ENCODE data around the gene PTPN12. TPM values are rescaled to one million over a fixed set of nuclear protein-coding genes. Genes with fewer than 3 reads are reported as not detected.

PTPN12 gene
- total RNA-seq, 1 experiment from 2014 or later: 118 TPM

DNA sequence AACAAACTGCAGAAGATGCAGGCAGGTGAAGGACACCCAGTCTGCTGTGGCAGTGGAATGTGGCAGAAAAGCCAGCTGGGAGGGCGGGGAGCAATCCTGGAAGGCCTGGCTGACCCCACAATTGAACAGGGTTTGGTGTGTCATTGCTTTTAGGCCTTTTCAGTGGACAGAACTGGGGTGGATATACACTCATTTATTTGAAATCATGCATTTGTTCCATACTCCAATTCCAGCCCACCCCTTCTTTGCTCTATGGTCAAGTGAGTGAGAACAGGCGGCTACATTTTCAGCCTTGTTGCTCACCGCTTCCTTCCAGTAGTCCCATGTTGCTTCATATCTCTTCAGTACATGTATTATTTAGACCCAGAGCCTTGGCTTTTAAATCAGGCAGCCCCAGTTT is 39.8 kb downstream of the PTPN12 start:
- Histone ChIP-seq H3F3A (ENCODE audit: insufficient read depth, low read depth) (peaks cover 74% of the 10 kb centered on the region), H2AFZ (no peak overlapping the region), H3K4me2 (no peak overlapping the region), H3K79me2 (ENCODE audit: low read depth) (peaks cover 90% of the 10 kb centered on the region), H3K4me1 (replicated peaks; ENCODE audit: insufficient read depth) (no peaks in the 10 kb centered on the region), H3K9me3 (ENCODE audit: insufficient read depth, low read depth) (no peaks in the 10 kb centered on the region), H3K36me3 (ENCODE audit: low read depth) (peaks cover 62% of the 10 kb centered on the region), H3K9me2 (ENCODE audit: insufficient read depth) (no peaks in the 10 kb centered on the region), H3K27me3 (ENCODE audit: insufficient read depth, low read depth) (no peaks in the 10 kb centered on the region), H3K4me3 (no peak overlapping the region), H4K20me1 (ENCODE audit: insufficient read depth) (peaks cover 91% of the 10 kb centered on the region), H3K27ac (no peak overlapping the region; the same call in 1 of the 2 replicates)
- POLR2A ChIA-PET (ENCODE audit: unreplicated experiment): interaction anchor here (0.6 to 0.7 kb wide), 2 partner anchors 18 to 25 kb away, joined by 3 to 5 read pairs; no protein-coding TSS in a partner anchor
- no peak for DNase-seq
- CTCF ChIA-PET: no interaction called here
- no TSS peak for BruUV-seq (replicated peaks)
- TF ChIP-seq CTCF (conservative IDR thresholded peaks at IDR 0.05) (no peak), EZH2 (IDR thresholded peaks at IDR 0.05; ENCODE audit: low read depth) (no peak)
- intact Hi-C loops (cut with micrococcal nuclease; ENCODE audit: unreplicated experiment): no loop called here

DNA sequence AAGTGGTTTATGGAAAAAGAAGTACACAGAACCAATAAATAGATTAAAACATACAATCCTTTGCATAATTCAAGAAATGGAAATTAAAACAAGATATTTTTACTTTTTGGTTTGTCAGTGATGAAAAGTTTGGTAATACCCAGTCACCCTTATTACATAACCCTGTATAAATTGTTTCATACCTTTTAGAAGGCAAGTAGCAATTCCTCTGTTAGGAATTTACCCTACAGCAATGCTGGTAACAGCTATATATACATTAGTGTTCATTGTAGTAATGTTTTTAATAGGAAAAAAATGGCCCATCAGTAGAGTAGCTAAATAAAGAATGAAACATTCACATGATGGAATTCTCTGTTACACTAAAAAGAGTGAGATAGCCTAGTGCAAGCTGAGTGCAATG is 42.7 kb downstream of the PTPN12 start:
- Histone ChIP-seq H3K4me3 (no peak overlapping the region), H3K4me2 (no peak overlapping the region), H4K20me1 (ENCODE audit: insufficient read depth) (peaks cover 82% of the 10 kb centered on the region), H3K36me3 (ENCODE audit: low read depth) (peaks cover 61% of the 10 kb centered on the region), H3K79me2 (ENCODE audit: low read depth) (peaks cover 73% of the 10 kb centered on the region), H3F3A (ENCODE audit: insufficient read depth, low read depth) (peaks cover 79% of the 10 kb centered on the region), H3K27me3 (ENCODE audit: insufficient read depth, low read depth) (no peaks in the 10 kb centered on the region), H3K4me1 (replicated peaks; ENCODE audit: insufficient read depth) (no peaks in the 10 kb centered on the region), H3K9me2 (ENCODE audit: insufficient read depth) (no peaks in the 10 kb centered on the region), H3K27ac (peak overlapping the region; percentile 60), H3K9me3 (ENCODE audit: insufficient read depth, low read depth) (no peaks in the 10 kb centered on the region), H2AFZ (no peak overlapping the region)
- no peak for TF ChIP-seq EZH2 (IDR thresholded peaks at IDR 0.05; ENCODE audit: low read depth)
- TF ChIP-seq CTCF (conservative IDR thresholded peaks at IDR 0.05): no peak
- no peak for DNase-seq
- ChIA-PET CTCF (no interaction called here), POLR2A (ENCODE audit: unreplicated experiment) (interaction anchor here (0.6 kb wide), 2 partner anchors 43 to 183 kb away, joined by 4 to 5 read pairs; no protein-coding TSS in a partner anchor)
- no TSS peak for BruUV-seq (replicated peaks)
- intact Hi-C loops (cut with micrococcal nuclease; ENCODE audit: unreplicated experiment): no loop called here

GRCh38 chr7:77580762-77581350 is 43.8 kb downstream of the PTPN12 start:
- no peaks in the 10 kb centered on the region for H3K9me3 ChIP-seq (ENCODE audit: insufficient read depth, low read depth)
- H3K4me3 ChIP-seq: no peak overlapping the region
- no peaks in the 10 kb centered on the region for H3K4me1 ChIP-seq (replicated peaks; ENCODE audit: insufficient read depth)
- DNase-seq: no peak
- no peak overlapping the region for H2AFZ ChIP-seq
- CTCF ChIA-PET: no interaction called here
- POLR2A ChIA-PET (ENCODE audit: unreplicated experiment): interaction anchor here (0.6 kb wide), 1 partner anchor 182 kb away, joined by 5 read pairs; no protein-coding TSS in a partner anchor
- H3K27me3 ChIP-seq (ENCODE audit: insufficient read depth, low read depth): no peaks in the 10 kb centered on the region
- intact Hi-C loops (cut with micrococcal nuclease; ENCODE audit: unreplicated experiment): no loop called here
- H3K9me2 ChIP-seq (ENCODE audit: insufficient read depth): no peaks in the 10 kb centered on the region
- H3K27ac ChIP-seq: no peak overlapping the region
- H3K79me2 ChIP-seq (ENCODE audit: low read depth): peaks cover 65% of the 10 kb centered on the region
- no peak overlapping the region for H3K4me2 ChIP-seq
- TF ChIP-seq EZH2 (IDR thresholded peaks at IDR 0.05; ENCODE audit: low read depth): no peak
- TF ChIP-seq CTCF (conservative IDR thresholded peaks at IDR 0.05): no peak
- H4K20me1 ChIP-seq (ENCODE audit: insufficient read depth): peaks cover 76% of the 10 kb centered on the region
- H3F3A ChIP-seq (ENCODE audit: insufficient read depth, low read depth): peaks cover 72% of the 10 kb centered on the region
- BruUV-seq (replicated peaks): no TSS peak
- peaks cover 53% of the 10 kb centered on the region for H3K36me3 ChIP-seq (ENCODE audit: low read depth)

All from PC-9 (cell line).